Endothelial cell of umbilical vein (primary cell): ENCODE results near the gene ADAM8. TPM values are rescaled to one million over a fixed set of nuclear protein-coding genes. Genes with fewer than 3 reads are reported as not detected.

Experiments used
- BruUV-seq: library from RNA; stranded (reverse); fragments of 400-500 nt; replicated peaks from 2 replicates; lab custom pipeline; 2021; lab: Mats Ljungman, UMichigan
- CTCF ChIA-PET: fragments of 300-600, 350-600 bp; sonication (Branson Sonifier 250); formaldehyde crosslinking; loops from one replicate; lab custom pipeline; 2021; ENCODE audit warnings: antibody characterized with exemption, inconsistent platforms; lab: Charles Lee
- POLR2A ChIA-PET: fragments of 300-600, 350-600 bp; sonication (Branson Sonifier 250); formaldehyde crosslinking; loops from one replicate; lab custom pipeline; 2021; ENCODE audit warnings: antibody characterized with exemption, inconsistent platforms; lab: Charles Lee
- DNase-seq: peaks from one replicate; pipeline ENCODE4 v3.0.0-alpha.2; 2011; ENCODE audit warnings: low read depth, low spot score
- FAIRE-seq: peaks from 2 replicates; lab custom pipeline; 2011; peaks lifted over from hg19 to GRCh38; lab: Jason Lieb, UNC
- H2AFZ ChIP-seq: 2 replicates; pipeline ENCODE4 v1.6.0; 2012; ENCODE audit warnings: low read depth, low read length, control low read depth, inconsistent platforms
- H3K27ac ChIP-seq: 2 replicates; pipeline ENCODE4 v1.5.1; 2011; ENCODE audit warnings: low read depth, mild to moderate bottlenecking, control low read depth, low read length, moderate library complexity; ENCODE audit not compliant: insufficient read depth
- H3K27me3 ChIP-seq, 2 experiments: 2 replicates each; pipeline versions ENCODE4 v1.6.0 to v1.6.1; 2011; ENCODE audit warnings: low read length in 2 of 2, mixed read lengths in 1 of 2; ENCODE audit not compliant: control insufficient read depth in 2 of 2, insufficient read depth in 2 of 2
- H3K36me3 ChIP-seq, 2 experiments: 2 replicates in 1 of 2; 3 replicates in 1 of 2; pipeline ENCODE4 v1.5.1; 2011; ENCODE audit warnings: low read length in 2 of 2, mild to moderate bottlenecking in 1 of 2, moderate library complexity in 1 of 2; ENCODE audit not compliant: control insufficient read depth in 2 of 2, insufficient read depth in 2 of 2; ENCODE audit errors: extremely low read depth in 1 of 2
- H3K4me1 ChIP-seq: 3 replicates; pipeline ENCODE4 v1.5.1; 2011; ENCODE audit warnings: mild to moderate bottlenecking, low read length; ENCODE audit not compliant: control insufficient read depth, insufficient read depth; ENCODE audit errors: extremely low read depth
- H3K4me2 ChIP-seq: 2 replicates; pipeline ENCODE4 v1.6.1; 2011; ENCODE audit warnings: low read length, control low read depth, mixed read lengths; ENCODE audit not compliant: insufficient read depth
- H3K4me3 ChIP-seq, 3 experiments: fragments of 200-600 bp in 1 of 3; sonication (generic), shearing (Covaris generic) in 1 of 3; replicated peaks in 1 of 3; 2 replicates each; pipeline ENCODE4 v1.5.1; 2011 to 2016; ENCODE audit warnings: control low read depth in 3 of 3, low read length in 3 of 3, mild to moderate bottlenecking in 2 of 3, inconsistent platforms in 1 of 3, low read depth in 1 of 3, moderate library complexity in 1 of 3; ENCODE audit not compliant: insufficient read depth in 1 of 3
- H3K79me2 ChIP-seq: 2 replicates; pipeline ENCODE4 v1.6.0; 2012; ENCODE audit warnings: low read length, inconsistent platforms; ENCODE audit not compliant: control insufficient read depth, insufficient read depth
- H3K9ac ChIP-seq: replicated peaks from 2 replicates; pipeline ENCODE3; 2011; ENCODE audit warnings: low read length, control low read depth; ENCODE audit not compliant: insufficient read depth; ENCODE audit errors: extremely low read depth
- H3K9me1 ChIP-seq: replicated peaks from 3 replicates; pipeline ENCODE4 v1.6.0; 2011; ENCODE audit warnings: mild to moderate bottlenecking, low read length; ENCODE audit not compliant: control insufficient read depth, insufficient read depth; ENCODE audit errors: extremely low read depth
- H3K9me3 ChIP-seq: replicated peaks from 2 replicates; pipeline ENCODE4 v1.5.1; 2012; ENCODE audit warnings: low read length, inconsistent platforms; ENCODE audit not compliant: control insufficient read depth, insufficient read depth
- H4K20me1 ChIP-seq: replicated peaks from 2 replicates; pipeline ENCODE3; 2011; ENCODE audit warnings: mild to moderate bottlenecking, low read length; ENCODE audit not compliant: control insufficient read depth, insufficient read depth; ENCODE audit errors: extremely low read depth
- EZH2 ChIP-seq: IDR thresholded peaks from 2 replicates; pipeline ENCODE4 v1.6.1; 2012; ENCODE audit warnings: borderline replicate concordance, low read depth, mild to moderate bottlenecking, moderate library complexity, low read length, inconsistent platforms; ENCODE audit not compliant: severe bottlenecking
- FOS ChIP-seq: IDR thresholded peaks from 2 replicates; pipeline ENCODE4 v1.6.1; 2011; ENCODE audit warnings: mild to moderate bottlenecking, low read length, moderate library complexity, borderline replicate concordance; ENCODE audit not compliant: insufficient read depth
- GATA2 ChIP-seq: IDR thresholded peaks from 2 replicates; pipeline ENCODE4 v1.7.0; 2011; ENCODE audit warnings: low read depth, mild to moderate bottlenecking, moderate library complexity, mixed read lengths, low read length; ENCODE audit not compliant: insufficient read length, insufficient read depth
- JUN ChIP-seq: IDR thresholded peaks from 2 replicates; pipeline ENCODE4 v1.6.1; 2011; ENCODE audit warnings: borderline replicate concordance, low read depth; ENCODE audit not compliant: insufficient read length, insufficient read depth
- MAX ChIP-seq: IDR thresholded peaks from 2 replicates; pipeline ENCODE4 v1.6.1; 2011; ENCODE audit not compliant: insufficient read depth, insufficient read length
- MYC ChIP-seq: IDR thresholded peaks from one replicate; pipeline ENCODE4 v1.6.1; 2011; ENCODE audit warnings: mild to moderate bottlenecking, low read depth, low read length
- POLR2A ChIP-seq: IDR thresholded peaks from 2 replicates; pipeline ENCODE4 v1.6.1; 2012; ENCODE audit warnings: low read depth, mild to moderate bottlenecking, control low read depth, low read length
- POLR2AphosphoS5 ChIP-seq: IDR thresholded peaks from 2 replicates; pipeline ENCODE4 v1.6.1; 2012; ENCODE audit warnings: low read depth, mild to moderate bottlenecking, control low read depth, low read length, moderate library complexity; ENCODE audit not compliant: insufficient read depth
- dilution Hi-C: fragments of 300-500 bp; cut with MboI; formaldehyde crosslinking; loops from one replicate; pipeline ENCODE4 v1.15.0; 2019; ENCODE audit warnings: low sequenced_read_pairs; ENCODE audit not compliant: extremely low pct_ligation_motif_present
- intact Hi-C: fragments of 100-400 bp; cut with micrococcal nuclease; formaldehyde crosslinking; loops from one replicate; pipeline ENCODE4 v1.10.0; 2022
- polyA plus RNA-seq, 4 experiments: library from polyadenylated mRNA; depleted of rRNA in 3 of 4; stranded (reverse) in 3 of 4; unstranded in 1 of 4; fragments of >200 nt; gene quantifications; 2 replicates each; pipeline versions ENCODE4 v1.2.1 to v1.2.3, GENCODE V29; 2011 to 2012; ENCODE audit warnings: missing spikeins in 1 of 4
- total RNA-seq: library from RNA; stranded (reverse); gene quantifications from 2 replicates; pipeline ENCODE4 v1.2.3, GENCODE V29; 2021
- TF ChIP-seq, protein P1 (sequence below), 2 donors: IDR thresholded peaks; 1 replicate in 1 of 2; 2 replicates in 1 of 2; pipeline ENCODE4 v1.5.1; 2011; ENCODE audit warnings: low read length in 2 of 2, mild to moderate bottlenecking in 2 of 2, moderate library complexity in 2 of 2, control low read depth in 1 of 2, inconsistent platforms in 1 of 2, low read depth in 1 of 2; ENCODE audit not compliant: insufficient read depth in 1 of 2; ENCODE audit errors: extremely low read depth in 1 of 2

ADAM8 gene
- total and polyA plus RNA-seq, 2 donors (not counting 3 experiments of a cell fraction or from before 2014, with no cell fraction given), result 0.51 to 0.55 TPM

GRCh38 chr10:133308421-133309099, 31.9 kb upstream of the ADAM8 start, which contains the start of the genes TUBGCP2 and ZNF511:
TUBGCP2 (minus strand) TSS chr10:133308872; CDS start chr10:133302941, 5,931 bp downstream.
ZNF511 (plus strand) TSS chr10:133308914; CDS start chr10:133308944, 30 bp downstream.
- intact Hi-C loops (loop anchor here (1.0 to 10.0 kb wide), 4 partner anchors 16 to 644 kb away; partner anchors contain the start of genes ECHS1 and MTG1), dilution Hi-C loops (no loop called here)
- no peaks in the 10 kb centered on the region for H3K9me1 ChIP-seq
- H3K4me1 ChIP-seq, result peaks cover 7% of the 10 kb centered on the region
- TF ChIP-seq GATA2, result no peak
- peak; percentile 65 for TF ChIP-seq POLR2AphosphoS5
- TF ChIP-seq EZH2, result no peak
- TF ChIP-seq JUN, result no peak
- TF ChIP-seq FOS, result no peak
- no peak for TF ChIP-seq MAX
- TF ChIP-seq, protein P1, sequence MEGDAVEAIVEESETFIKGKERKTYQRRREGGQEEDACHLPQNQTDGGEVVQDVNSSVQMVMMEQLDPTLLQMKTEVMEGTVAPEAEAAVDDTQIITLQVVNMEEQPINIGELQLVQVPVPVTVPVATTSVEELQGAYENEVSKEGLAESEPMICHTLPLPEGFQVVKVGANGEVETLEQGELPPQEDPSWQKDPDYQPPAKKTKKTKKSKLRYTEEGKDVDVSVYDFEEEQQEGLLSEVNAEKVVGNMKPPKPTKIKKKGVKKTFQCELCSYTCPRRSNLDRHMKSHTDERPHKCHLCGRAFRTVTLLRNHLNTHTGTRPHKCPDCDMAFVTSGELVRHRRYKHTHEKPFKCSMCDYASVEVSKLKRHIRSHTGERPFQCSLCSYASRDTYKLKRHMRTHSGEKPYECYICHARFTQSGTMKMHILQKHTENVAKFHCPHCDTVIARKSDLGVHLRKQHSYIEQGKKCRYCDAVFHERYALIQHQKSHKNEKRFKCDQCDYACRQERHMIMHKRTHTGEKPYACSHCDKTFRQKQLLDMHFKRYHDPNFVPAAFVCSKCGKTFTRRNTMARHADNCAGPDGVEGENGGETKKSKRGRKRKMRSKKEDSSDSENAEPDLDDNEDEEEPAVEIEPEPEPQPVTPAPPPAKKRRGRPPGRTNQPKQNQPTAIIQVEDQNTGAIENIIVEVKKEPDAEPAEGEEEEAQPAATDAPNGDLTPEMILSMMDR (IDR thresholded peaks at IDR 0.05; ENCODE audit: extremely low read depth in 1 of 2, insufficient read depth in 1 of 2, low read depth in 1 of 2, low read length in 2 of 2), result peak in 1 of 2 donors; percentile 21
- peak; percentile 58 for TF ChIP-seq POLR2A
- no peak for TF ChIP-seq MYC
- peak within 1 kb of the TSS; percentile 85 for H2AFZ ChIP-seq
- ChIA-PET CTCF (interaction anchor here (0.7 to 1.3 kb wide), 10 partner anchors 9 to 642 kb away, joined by 3 to 9 read pairs (median 4); no protein-coding TSS in a partner anchor), POLR2A (no interaction called here)
- H3K79me2 ChIP-seq, result peaks cover 35% of the 10 kb centered on the region
- H3K27ac ChIP-seq, result peak within 1 kb of the TSS; percentile 87
- FAIRE-seq (no peak), DNase-seq (peak; percentile 86)
- H3K9ac ChIP-seq, result peak within 1 kb of the TSS; percentile 95
- H3K4me3 ChIP-seq, result peak within 1 kb of the TSS; percentile 55 to 78 (median 75)
- BruUV-seq, result TSS peak; percentile 44
- peaks cover 5% of the 10 kb centered on the region in 2 experiments for H3K36me3 ChIP-seq
- peak within 1 kb of the TSS; percentile 81 for H3K4me2 ChIP-seq
- H4K20me1 ChIP-seq, result no peaks in the 10 kb centered on the region
- H3K9me3 ChIP-seq, result no peaks in the 10 kb centered on the region
- no peaks in the 10 kb centered on the region for H3K27me3 ChIP-seq
